SU-DHL-6 (cell line): ENCODE results near the gene SMPD3.

ENCODE experiments used
- CTCF ChIP-seq: fragments of 200-600 bp; sonication (generic); IDR thresholded peaks from one replicate; pipeline ENCODE4 v1.5.1; 2017; ENCODE audit warnings: antibody characterized with exemption, mild to moderate bottlenecking, low read length, moderate library complexity; ENCODE audit not compliant: insufficient read depth, poor library complexity, severe bottlenecking
- EZH2phosphoT487 ChIP-seq: fragments of 200-600 bp; sonication (generic), shearing (Covaris generic); conservative IDR thresholded peaks from 2 replicates; pipeline ENCODE4 v1.6.1; 2018; ENCODE audit warnings: mild to moderate bottlenecking, antibody characterized with exemption, low read length, moderate library complexity, mixed read lengths

GRCh38 chr16:68493412-68494070 lies 45.2 kb upstream of the SMPD3 start:
- TF ChIP-seq CTCF (no peak), EZH2phosphoT487 (no peak)
